ENCODE measurements around the gene RNASE2.
"Not testable (repeated sequence)": the region's sequence is repeated elsewhere in the genome, so short reads cannot be mapped to it uniquely, and the experiment has no call there.

RNASE2 gene

GRCh38 chr14:20934148-20934762 lies 21.0 kb upstream of the RNASE2 start:
- Histone ChIP-seq H3K4me3 (ENCODE audit: low read depth, low read length) (no peak overlapping the region), H3K4me2 (ENCODE audit: low read length) (no peak overlapping the region), H3K36me3 (ENCODE audit: control insufficient read depth, insufficient read depth, low read length) (no peaks in the 10 kb centered on the region), H2AFZ (no peak overlapping the region), H3K79me2 (no peaks in the 10 kb centered on the region), H3K9me3 (ENCODE audit: control insufficient read depth, low read length) (no peaks in the 10 kb centered on the region), H3K9ac (no peak overlapping the region), H3K4me1 (no peaks in the 10 kb centered on the region), H3K27me3 (ENCODE audit: control insufficient read depth, insufficient read depth, low read length) (no peaks in the 10 kb centered on the region), H3K27ac (no peak overlapping the region)
- TF ChIP-seq, protein P1, sequence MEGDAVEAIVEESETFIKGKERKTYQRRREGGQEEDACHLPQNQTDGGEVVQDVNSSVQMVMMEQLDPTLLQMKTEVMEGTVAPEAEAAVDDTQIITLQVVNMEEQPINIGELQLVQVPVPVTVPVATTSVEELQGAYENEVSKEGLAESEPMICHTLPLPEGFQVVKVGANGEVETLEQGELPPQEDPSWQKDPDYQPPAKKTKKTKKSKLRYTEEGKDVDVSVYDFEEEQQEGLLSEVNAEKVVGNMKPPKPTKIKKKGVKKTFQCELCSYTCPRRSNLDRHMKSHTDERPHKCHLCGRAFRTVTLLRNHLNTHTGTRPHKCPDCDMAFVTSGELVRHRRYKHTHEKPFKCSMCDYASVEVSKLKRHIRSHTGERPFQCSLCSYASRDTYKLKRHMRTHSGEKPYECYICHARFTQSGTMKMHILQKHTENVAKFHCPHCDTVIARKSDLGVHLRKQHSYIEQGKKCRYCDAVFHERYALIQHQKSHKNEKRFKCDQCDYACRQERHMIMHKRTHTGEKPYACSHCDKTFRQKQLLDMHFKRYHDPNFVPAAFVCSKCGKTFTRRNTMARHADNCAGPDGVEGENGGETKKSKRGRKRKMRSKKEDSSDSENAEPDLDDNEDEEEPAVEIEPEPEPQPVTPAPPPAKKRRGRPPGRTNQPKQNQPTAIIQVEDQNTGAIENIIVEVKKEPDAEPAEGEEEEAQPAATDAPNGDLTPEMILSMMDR (IDR thresholded peaks at IDR 0.05): peak; percentile 42

- Histone ChIP-seq H3K9ac (no peak overlapping the region), H3K79me2 (no peaks in the 10 kb centered on the region), H3K36me3 (ENCODE audit: control insufficient read depth, insufficient read depth, low read length) (no peaks in the 10 kb centered on the region), H3K9me3 (ENCODE audit: control insufficient read depth, low read length) (no peaks in the 10 kb centered on the region), H3K27ac (no peak overlapping the region), H3K4me2 (ENCODE audit: low read length) (no peak overlapping the region), H3K27me3 (ENCODE audit: control insufficient read depth, insufficient read depth, low read length) (no peaks in the 10 kb centered on the region), H3K4me1 (no peaks in the 10 kb centered on the region), H3K4me3 (ENCODE audit: low read depth, low read length) (no peak overlapping the region), H2AFZ (no peak overlapping the region)
- TF ChIP-seq, protein P1 (IDR thresholded peaks at IDR 0.05): no peak
These were observed 19.8 kb upstream of the RNASE2 start for GRCh38 chr14:20935303-20935984.

DNA sequence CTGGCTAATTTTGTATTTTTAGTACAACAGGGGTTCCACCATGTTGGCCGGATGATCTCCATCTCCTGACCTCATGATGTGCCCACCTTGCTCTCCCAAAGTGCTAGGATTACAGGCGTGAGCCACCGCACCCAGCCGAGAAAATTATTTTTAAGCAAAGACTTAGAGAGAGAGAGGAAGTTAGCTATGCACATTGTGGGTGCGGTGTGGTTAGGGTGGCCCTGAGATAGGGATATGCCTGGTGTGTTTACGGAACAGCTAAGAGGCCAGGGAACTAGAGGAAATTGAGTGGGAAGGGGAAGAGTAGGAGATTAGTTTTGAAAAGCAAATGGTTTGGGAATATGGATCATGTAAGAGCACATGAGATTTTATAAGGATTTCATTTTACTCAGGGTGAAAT lies 10.1 kb upstream of the RNASE2 start:
- not testable (repeated sequence) for H3K27ac ChIP-seq; H3K4me3 ChIP-seq (ENCODE audit: low read depth, low read length); H3K36me3 ChIP-seq (ENCODE audit: control insufficient read depth, insufficient read depth, low read length); H3K9me3 ChIP-seq (ENCODE audit: control insufficient read depth, low read length); H2AFZ ChIP-seq; H3K79me2 ChIP-seq; H3K4me1 ChIP-seq; H3K27me3 ChIP-seq (ENCODE audit: control insufficient read depth, insufficient read depth, low read length); H3K9ac ChIP-seq; H3K4me2 ChIP-seq (ENCODE audit: low read length)

GRCh38 chr14:20946707-20947106 lies 8.6 kb upstream of the RNASE2 start:
- H3K4me2 ChIP-seq (ENCODE audit: low read length); H3K27me3 ChIP-seq (ENCODE audit: control insufficient read depth, insufficient read depth, low read length); H3K27ac ChIP-seq; H3K4me1 ChIP-seq; H2AFZ ChIP-seq; H3K4me3 ChIP-seq (ENCODE audit: low read depth, low read length); H3K79me2 ChIP-seq; H3K36me3 ChIP-seq (ENCODE audit: control insufficient read depth, insufficient read depth, low read length); H3K9me3 ChIP-seq (ENCODE audit: control insufficient read depth, low read length); H3K9ac ChIP-seq: not testable (repeated sequence)

- H3K36me3 ChIP-seq (ENCODE audit: control insufficient read depth, insufficient read depth, low read length); H3K79me2 ChIP-seq; H3K9me3 ChIP-seq (ENCODE audit: control insufficient read depth, low read length); H3K27me3 ChIP-seq (ENCODE audit: control insufficient read depth, insufficient read depth, low read length); H3K4me3 ChIP-seq (ENCODE audit: low read depth, low read length); H3K9ac ChIP-seq; H3K4me2 ChIP-seq (ENCODE audit: low read length); H3K27ac ChIP-seq; H3K4me1 ChIP-seq; H2AFZ ChIP-seq: not testable (repeated sequence)
These were observed 219 bp downstream of the RNASE2 start for GRCh38 chr14:20955538-20955873.

- no peak overlapping the region for H3K4me3 ChIP-seq (ENCODE audit: low read depth, low read length)
- no peak overlapping the region for H3K27ac ChIP-seq
- no peak overlapping the region for H3K4me2 ChIP-seq (ENCODE audit: low read length)
- H3K9me3 ChIP-seq (ENCODE audit: control insufficient read depth, low read length): no peaks in the 10 kb centered on the region
- TF ChIP-seq, protein P1 (IDR thresholded peaks at IDR 0.05): no peak
- no peak overlapping the region for H3K9ac ChIP-seq
- no peaks in the 10 kb centered on the region for H3K79me2 ChIP-seq
- no peaks in the 10 kb centered on the region for H3K27me3 ChIP-seq (ENCODE audit: control insufficient read depth, insufficient read depth, low read length)
- no peaks in the 10 kb centered on the region for H3K36me3 ChIP-seq (ENCODE audit: control insufficient read depth, insufficient read depth, low read length)
- H2AFZ ChIP-seq: no peak overlapping the region
- no peaks in the 10 kb centered on the region for H3K4me1 ChIP-seq
These were observed 1.2 kb downstream of the RNASE2 start for GRCh38 chr14:20956376-20956976.

GRCh38 chr14:20958946-20959345 lies 3.7 kb downstream of the RNASE2 start:
- H3K4me2 ChIP-seq (ENCODE audit: low read length); H3K9ac ChIP-seq; H3K9me3 ChIP-seq (ENCODE audit: control insufficient read depth, low read length); H3K36me3 ChIP-seq (ENCODE audit: control insufficient read depth, insufficient read depth, low read length); H2AFZ ChIP-seq; H3K79me2 ChIP-seq; H3K27ac ChIP-seq; H3K27me3 ChIP-seq (ENCODE audit: control insufficient read depth, insufficient read depth, low read length); H3K4me1 ChIP-seq; H3K4me3 ChIP-seq (ENCODE audit: low read depth, low read length): not testable (repeated sequence)

Data from parathyroid adenoma (tissue), 2 donors.